PFSK-1 (cell line): ENCODE data around the gene COPG2.

Experiments
- POLR2AphosphoS5 ChIP-seq: IDR thresholded peaks from 2 replicates; pipeline ENCODE4 v1.6.1; 2012; ENCODE audit warnings: low read depth, mild to moderate bottlenecking, control low read depth, low read length, moderate library complexity
- REST ChIP-seq, 2 experiments: IDR thresholded peaks; 2 replicates each; pipeline versions ENCODE4 v1.6.1 to v1.8.0; 2011 to 2012; ENCODE audit warnings: low read depth in 2 of 2, low read length in 2 of 2, control low read depth in 1 of 2, inconsistent platforms in 1 of 2, mild to moderate bottlenecking in 1 of 2, moderate library complexity in 1 of 2; ENCODE audit not compliant: insufficient read depth in 1 of 2
- SIN3A ChIP-seq: IDR thresholded peaks from 2 replicates; pipeline ENCODE4 v1.6.1; 2012; ENCODE audit warnings: mild to moderate bottlenecking, low read length, moderate library complexity, borderline replicate concordance; ENCODE audit not compliant: insufficient read depth
- TAF1 ChIP-seq: IDR thresholded peaks from 2 replicates; pipeline ENCODE4 v1.6.1; 2012; ENCODE audit warnings: low read length, control low read depth, borderline replicate concordance; ENCODE audit not compliant: insufficient read depth

DNA sequence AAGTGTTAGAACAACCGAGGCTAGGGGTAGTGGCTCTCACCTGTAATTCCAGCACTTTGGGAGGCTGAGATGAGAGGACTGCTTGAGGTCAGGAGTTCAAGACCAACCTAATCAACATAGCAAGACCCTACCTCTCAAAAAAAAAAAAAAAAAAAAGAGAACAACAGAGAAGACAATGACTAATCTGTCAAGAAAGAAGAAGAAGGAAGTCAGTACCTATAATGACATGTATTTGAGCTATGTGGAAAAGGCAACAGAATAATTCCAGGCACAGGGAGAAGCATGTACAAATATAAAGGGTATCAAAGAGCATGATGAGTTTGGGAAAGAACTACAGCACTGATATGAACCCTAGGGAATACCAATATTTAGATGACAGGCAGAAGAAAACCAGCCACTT lies 27.5 kb downstream of the COPG2 start:
- TF ChIP-seq POLR2AphosphoS5 (no peak), TAF1 (no peak), SIN3A (no peak), REST (IDR thresholded peaks at IDR 0.05; ENCODE audit: insufficient read depth in 1 of 2, low read depth in 2 of 2, low read length in 2 of 2) (no peak)
